ENCODE measurements around the gene ATP1A2.

- no peak for TF ChIP-seq FOXP2 (optimal IDR thresholded peaks at IDR 0.05; ENCODE audit: borderline replicate concordance, extremely low read depth, extremely low read length, insufficient read depth)
- TF ChIP-seq, protein P1, sequence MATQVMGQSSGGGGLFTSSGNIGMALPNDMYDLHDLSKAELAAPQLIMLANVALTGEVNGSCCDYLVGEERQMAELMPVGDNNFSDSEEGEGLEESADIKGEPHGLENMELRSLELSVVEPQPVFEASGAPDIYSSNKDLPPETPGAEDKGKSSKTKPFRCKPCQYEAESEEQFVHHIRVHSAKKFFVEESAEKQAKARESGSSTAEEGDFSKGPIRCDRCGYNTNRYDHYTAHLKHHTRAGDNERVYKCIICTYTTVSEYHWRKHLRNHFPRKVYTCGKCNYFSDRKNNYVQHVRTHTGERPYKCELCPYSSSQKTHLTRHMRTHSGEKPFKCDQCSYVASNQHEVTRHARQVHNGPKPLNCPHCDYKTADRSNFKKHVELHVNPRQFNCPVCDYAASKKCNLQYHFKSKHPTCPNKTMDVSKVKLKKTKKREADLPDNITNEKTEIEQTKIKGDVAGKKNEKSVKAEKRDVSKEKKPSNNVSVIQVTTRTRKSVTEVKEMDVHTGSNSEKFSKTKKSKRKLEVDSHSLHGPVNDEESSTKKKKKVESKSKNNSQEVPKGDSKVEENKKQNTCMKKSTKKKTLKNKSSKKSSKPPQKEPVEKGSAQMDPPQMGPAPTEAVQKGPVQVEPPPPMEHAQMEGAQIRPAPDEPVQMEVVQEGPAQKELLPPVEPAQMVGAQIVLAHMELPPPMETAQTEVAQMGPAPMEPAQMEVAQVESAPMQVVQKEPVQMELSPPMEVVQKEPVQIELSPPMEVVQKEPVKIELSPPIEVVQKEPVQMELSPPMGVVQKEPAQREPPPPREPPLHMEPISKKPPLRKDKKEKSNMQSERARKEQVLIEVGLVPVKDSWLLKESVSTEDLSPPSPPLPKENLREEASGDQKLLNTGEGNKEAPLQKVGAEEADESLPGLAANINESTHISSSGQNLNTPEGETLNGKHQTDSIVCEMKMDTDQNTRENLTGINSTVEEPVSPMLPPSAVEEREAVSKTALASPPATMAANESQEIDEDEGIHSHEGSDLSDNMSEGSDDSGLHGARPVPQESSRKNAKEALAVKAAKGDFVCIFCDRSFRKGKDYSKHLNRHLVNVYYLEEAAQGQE (IDR thresholded peaks at IDR 0.05; ENCODE audit: insufficient read depth in 1 of 2, low read depth in 2 of 2, low read length in 2 of 2) = no peak
- no peak for TF ChIP-seq TAF1 (IDR thresholded peaks at IDR 0.05; ENCODE audit: borderline replicate concordance, insufficient read depth, low read length)
- no peak for TF ChIP-seq POLR2AphosphoS5 (IDR thresholded peaks at IDR 0.05; ENCODE audit: low read depth, low read length)
- TF ChIP-seq SIN3A (IDR thresholded peaks at IDR 0.05; ENCODE audit: borderline replicate concordance, insufficient read depth, low read length) = no peak
Observed at GRCh38 chr1:160098852-160099561, 16.6 kb upstream of the ATP1A2 start.
